Heart left ventricle (tissue), 16 donors: ENCODE data around the gene DEK. TPM values are rescaled to one million over a fixed set of nuclear protein-coding genes. Genes with fewer than 3 reads are reported as not detected.

Experiments used
- ATAC-seq, 4 donors: fragments of 200-7000 bp; cut with Tn5 transposase; one replicate each; pipeline ENCODE4 v1.9.1; 2020 to 2022; ENCODE audit warnings: moderate library complexity in 4 of 4, mild to moderate bottlenecking in 3 of 4, moderate number of reproducible peaks in 1 of 4
- DNase-seq, 5 donors: peaks; one replicate each; pipeline ENCODE4 v3.0.0-alpha.2; 2020
- H3K27ac ChIP-seq, 12 donors: fragments of 200-600 bp; sonication (generic) in 4 of 12; one replicate each; pipeline versions ENCODE4 v1.5.0 to v1.8.0; 2016 to 2022; ENCODE audit warnings: mild to moderate bottlenecking in 2 of 12
- H3K27me3 ChIP-seq, 9 donors: fragments of 200-600 bp; sonication (generic) in 2 of 9; one replicate each; pipeline versions ENCODE4 v1.5.1 to v1.8.0; 2016 to 2022; ENCODE audit warnings: mild to moderate bottlenecking in 3 of 9
- H3K36me3 ChIP-seq, 9 donors: fragments of 200-600 bp; sonication (generic) in 2 of 9; one replicate each; pipeline versions ENCODE4 v1.5.0 to v1.8.0; 2018 to 2022; ENCODE audit warnings: mild to moderate bottlenecking in 2 of 9
- H3K4me1 ChIP-seq, 12 donors: fragments of 200-600 bp; sonication (generic) in 4 of 12; one replicate each; pipeline versions ENCODE4 v1.5.0 to v1.8.0; 2016 to 2022; ENCODE audit warnings: mild to moderate bottlenecking in 3 of 12
- H3K4me3 ChIP-seq, 12 donors: fragments of 200-600 bp; sonication (generic) in 4 of 12; one replicate each; pipeline versions ENCODE4 v1.5.0 to v1.8.0; 2017 to 2022; ENCODE audit warnings: mild to moderate bottlenecking in 9 of 12, moderate library complexity in 4 of 12
- H3K9me3 ChIP-seq, 12 donors: fragments of 200-600 bp; sonication (generic) in 4 of 12; one replicate each; pipeline versions ENCODE4 v1.5.0 to v1.8.0; 2016 to 2022; ENCODE audit warnings: mild to moderate bottlenecking in 1 of 12
- POLR2A ChIP-seq, 2 donors: fragments of 450-650 bp; IDR thresholded peaks; one replicate each; pipeline ENCODE4 v1.6.1; 2017; ENCODE audit warnings: antibody characterized with exemption in 2 of 2, mild to moderate bottlenecking in 2 of 2, moderate library complexity in 2 of 2
- WGBS, 4 donors: extraction: QIAGEN DNeasy Blood & Tissue Kit in 2 of 4; methylation state at CpG; one replicate each; pipeline versions ENCODE4 v1.1.5 to v1.1.7; 2013 to 2018; 5-methylcytosine and 5-hydroxymethylcytosine counted together
- intact Hi-C, 10 donors: fragments of 100-400 bp; cut with DNase I; formaldehyde crosslinking; loops; one replicate each; pipeline versions ENCODE4 v1.11.1 to v1.14.2; 2022
- polyA plus RNA-seq, 2 donors: library from polyadenylated mRNA; stranded (reverse); fragments of 200-250 nt; gene quantifications; one replicate each; pipeline ENCODE4 v1.2.3, GENCODE V29; 2013
- total RNA-seq, 9 donors: library from RNA; depleted of rRNA in 2 of 9; stranded (reverse); fragments of >200 nt in 2 of 9; fragmentation: NEBNext Ultra II Directional in 3 of 9; extraction: Animal tissue kit (Norgen Biotek cat#: 25700) in 3 of 9; gene quantifications; one replicate each; pipeline versions ENCODE4 v1.1.0 to v1.2.4, GENCODE V29; 2016 to 2023
- TF ChIP-seq, protein P1 (sequence below), 12 donors: fragments of 200-600 bp; sonication (generic) in 4 of 12; IDR thresholded peaks; one replicate each; pipeline versions ENCODE4 v1.5.0 to v1.8.0; 2018 to 2022; ENCODE audit warnings: antibody characterized with exemption in 12 of 12, mild to moderate bottlenecking in 5 of 12
- donor health status: ischemic (EF 13 %, LVEDD 7.1; RV severe dilation, severe dysfunction).
- donor health status: healthy with polysubstance abuse.
- donor health status: DM: no; HTN: yes; CAD: no.
- donor health status: DM: no; HTN: no; CAD: no.
- donor health status: ischemic (EF 25% LVEDD 6.9; RV normal size, moderate dysfunction).
- donor health status: ischemic (EF 25% LVEDD 5.7; RV mildly dilated, moderate dysfunction).
- donor health status: healthy.
- donor health status: DM: yes; HTN: yes; CAD: no.
- donor health status: ischemic (EF 35%, LVEDD 5.7; RV mildly dilated, moderate dysfunction).
- donor health status: nonischemic (EF 11% LVEDD 7.7; RV severe dilation, severe dysfunction).
- donor health status: DM: yes; HTN: yes; CAD: no.
- donor health status: PGD.
- donor health status: ischemic (EF 29% LVEDD 5.4; RV normal size, mild dysfunction).
- donor health status: nonischemic (EF 23%, LVEDD 6.1; RV moderate dilation, normal function).

DEK gene
- total and polyA plus RNA-seq, 11 donors = 20.9 to 83.0 (median 54.3) TPM

DNA sequence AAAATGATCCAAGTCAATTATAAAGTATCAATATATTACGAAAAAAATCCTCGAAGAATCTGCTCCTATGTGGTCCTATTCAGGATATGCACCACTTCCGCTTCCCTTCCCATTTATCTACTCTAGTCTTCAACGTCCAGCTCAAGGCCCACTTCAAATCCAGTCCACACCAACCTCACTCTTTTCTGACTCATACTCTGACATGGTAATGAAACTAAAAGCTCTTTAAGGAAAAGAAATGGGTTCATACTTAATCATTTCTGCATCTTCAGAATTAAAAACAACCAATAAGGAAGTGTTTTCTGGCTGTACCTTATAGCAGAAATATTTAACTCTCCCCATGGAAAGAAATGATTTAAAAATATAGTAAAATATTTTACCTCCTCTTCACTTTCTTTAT is 15.1 kb downstream of the DEK start:
- WGBS, 4 donors = 82 to 89% (median 88%) methylated on average over 4 of the region's 4 CpGs
- no peak for ATAC-seq
- Histone ChIP-seq H3K27me3 (no peaks in the 10 kb centered on the region), H3K4me1 (peaks cover 0 to 4% (median 0%) of the 10 kb centered on the region in 12 donors), H3K36me3 (peaks cover 0 to 98% (median 91%) of the 10 kb centered on the region in 9 donors), H3K27ac (no peak overlapping the region), H3K9me3 (no peaks in the 10 kb centered on the region), H3K4me3 (no peak overlapping the region)
- intact Hi-C loops = no loop called here
- DNase-seq = no peak
- TF ChIP-seq, protein P1, sequence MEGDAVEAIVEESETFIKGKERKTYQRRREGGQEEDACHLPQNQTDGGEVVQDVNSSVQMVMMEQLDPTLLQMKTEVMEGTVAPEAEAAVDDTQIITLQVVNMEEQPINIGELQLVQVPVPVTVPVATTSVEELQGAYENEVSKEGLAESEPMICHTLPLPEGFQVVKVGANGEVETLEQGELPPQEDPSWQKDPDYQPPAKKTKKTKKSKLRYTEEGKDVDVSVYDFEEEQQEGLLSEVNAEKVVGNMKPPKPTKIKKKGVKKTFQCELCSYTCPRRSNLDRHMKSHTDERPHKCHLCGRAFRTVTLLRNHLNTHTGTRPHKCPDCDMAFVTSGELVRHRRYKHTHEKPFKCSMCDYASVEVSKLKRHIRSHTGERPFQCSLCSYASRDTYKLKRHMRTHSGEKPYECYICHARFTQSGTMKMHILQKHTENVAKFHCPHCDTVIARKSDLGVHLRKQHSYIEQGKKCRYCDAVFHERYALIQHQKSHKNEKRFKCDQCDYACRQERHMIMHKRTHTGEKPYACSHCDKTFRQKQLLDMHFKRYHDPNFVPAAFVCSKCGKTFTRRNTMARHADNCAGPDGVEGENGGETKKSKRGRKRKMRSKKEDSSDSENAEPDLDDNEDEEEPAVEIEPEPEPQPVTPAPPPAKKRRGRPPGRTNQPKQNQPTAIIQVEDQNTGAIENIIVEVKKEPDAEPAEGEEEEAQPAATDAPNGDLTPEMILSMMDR (IDR thresholded peaks at IDR 0.05) = no peak
- no peak for TF ChIP-seq POLR2A (IDR thresholded peaks at IDR 0.05)

GRCh38 chr6:18248698-18249097 is 15.6 kb downstream of the DEK start:
- Histone ChIP-seq H3K27me3 (no peaks in the 10 kb centered on the region), H3K36me3 (peaks cover 0 to 98% (median 91%) of the 10 kb centered on the region in 9 donors), H3K4me1 (peaks cover 0 to 4% (median 0%) of the 10 kb centered on the region in 12 donors), H3K9me3 (no peaks in the 10 kb centered on the region), H3K27ac (no peak overlapping the region), H3K4me3 (no peak overlapping the region)
- 83 to 91% (median 90%) methylated on average over 2 of the region's 2 CpGs for WGBS, 4 donors
- DNase-seq (no peak), ATAC-seq (no peak)
- TF ChIP-seq, protein P1 (IDR thresholded peaks at IDR 0.05) = no peak
- no peak for TF ChIP-seq POLR2A (IDR thresholded peaks at IDR 0.05)
- intact Hi-C loops = no loop called here

- intact Hi-C loops = no loop called here
- Histone ChIP-seq H3K27me3 (no peaks in the 10 kb centered on the region), H3K27ac (no peak overlapping the region), H3K4me3 (no peak overlapping the region), H3K9me3 (no peaks in the 10 kb centered on the region), H3K36me3 (peaks cover 0 to 98% (median 91%) of the 10 kb centered on the region in 9 donors), H3K4me1 (peaks cover 0 to 5% (median 0%) of the 10 kb centered on the region in 12 donors)
- no peak for DNase-seq
- no peak for ATAC-seq
- TF ChIP-seq, protein P1 (IDR thresholded peaks at IDR 0.05) = no peak
- TF ChIP-seq POLR2A (IDR thresholded peaks at IDR 0.05) = no peak
These were observed 17.3 kb downstream of the DEK start for GRCh38 chr6:18247002-18247401.

DNA sequence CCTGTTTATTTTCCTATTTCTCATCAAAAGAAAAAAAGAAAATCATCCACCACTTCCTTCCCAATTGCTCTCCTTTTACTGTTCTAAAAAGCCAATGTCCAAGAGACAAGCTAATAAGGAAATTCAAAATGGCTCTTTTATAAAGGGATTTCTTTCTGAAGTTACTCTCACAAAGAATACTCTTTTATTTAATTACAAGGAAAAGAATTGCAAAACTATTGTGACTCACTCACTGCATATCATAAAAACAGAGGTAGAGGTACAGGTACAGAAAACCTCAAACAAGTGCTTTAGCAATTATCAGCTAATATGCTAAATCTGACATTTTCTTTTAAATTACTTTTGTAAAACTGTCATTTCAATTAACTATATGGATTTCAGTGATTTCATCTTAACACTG is 18.1 kb downstream of the DEK start:
- no peaks in the 10 kb centered on the region for H3K27me3 ChIP-seq
- no peak overlapping the region for H3K4me3 ChIP-seq
- ATAC-seq (no peak), DNase-seq (no peak)
- H3K4me1 ChIP-seq = peaks cover 0 to 5% (median 0%) of the 10 kb centered on the region in 12 donors
- peaks cover 0 to 98% (median 84%) of the 10 kb centered on the region in 9 donors for H3K36me3 ChIP-seq
- H3K9me3 ChIP-seq = no peaks in the 10 kb centered on the region
- intact Hi-C loops = no loop called here
- H3K27ac ChIP-seq = no peak overlapping the region
- no peak for TF ChIP-seq POLR2A (IDR thresholded peaks at IDR 0.05)
- TF ChIP-seq, protein P1 (IDR thresholded peaks at IDR 0.05) = no peak
